OCI-LY1 (cell line): ENCODE data around the gene ETDA.
"Not testable (repeated sequence)": the region's sequence is repeated elsewhere in the genome, so short reads cannot be mapped to it uniquely, and the experiment has no call there.

Source experiments
- H2AFZ ChIP-seq: fragments of 200-600 bp; sonication (generic), shearing (Covaris generic); 2 replicates; pipeline ENCODE4 v1.6.0; 2014; ENCODE audit warnings: antibody characterized with exemption, mild to moderate bottlenecking, low read length
- H3F3A ChIP-seq: fragments of 200-600 bp; sonication (generic), shearing (Covaris generic); 2 replicates; pipeline ENCODE4 v1.6.0; 2014; ENCODE audit warnings: mild to moderate bottlenecking, antibody characterized with exemption, low read length, moderate library complexity; ENCODE audit not compliant: insufficient read depth
- H3K27ac ChIP-seq: fragments of 200-600 bp; sonication (generic); 2 replicates; pipeline ENCODE4 v1.5.1; 2014; ENCODE audit warnings: low read length, mixed run types, mild to moderate bottlenecking, low read depth; ENCODE audit not compliant: poor library complexity, severe bottlenecking
- H3K27me3 ChIP-seq: fragments of 200-600 bp; sonication (generic); 2 replicates; pipeline ENCODE4 v1.6.0; 2014; ENCODE audit warnings: antibody characterized with exemption, mild to moderate bottlenecking, low read length, moderate library complexity; ENCODE audit not compliant: insufficient read depth
- H3K36me3 ChIP-seq: fragments of 200-600 bp; sonication (generic); 2 replicates; pipeline ENCODE4 v1.6.1; 2014; ENCODE audit warnings: mild to moderate bottlenecking, antibody characterized with exemption, low read length, moderate library complexity, mixed read lengths; ENCODE audit not compliant: insufficient read depth
- H3K4me1 ChIP-seq: fragments of 200-600 bp; sonication (generic); 2 replicates; pipeline ENCODE4 v1.5.1; 2014; ENCODE audit warnings: mild to moderate bottlenecking, low read length, moderate library complexity; ENCODE audit not compliant: insufficient read depth, severe bottlenecking
- H3K4me2 ChIP-seq: fragments of 200-600 bp; sonication (generic), shearing (Covaris generic); 2 replicates; pipeline ENCODE4 v1.6.1; 2014; ENCODE audit warnings: low read length
- H3K4me3 ChIP-seq: fragments of 200-600 bp; sonication (generic); 2 replicates; pipeline ENCODE4 v1.5.1; 2014; ENCODE audit warnings: low read length, low read depth, mild to moderate bottlenecking, mixed read lengths; ENCODE audit not compliant: poor library complexity, severe bottlenecking
- H3K79me2 ChIP-seq: fragments of 200-600 bp; shearing (Covaris generic); 2 replicates; pipeline ENCODE4 v1.6.1; 2016; ENCODE audit warnings: mixed run types, low read length, mixed read lengths; ENCODE audit not compliant: insufficient read depth
- H3K9ac ChIP-seq: fragments of 200-600 bp; sonication (generic), shearing (Covaris generic); 2 replicates; pipeline ENCODE4 v1.6.1; 2014; ENCODE audit warnings: mild to moderate bottlenecking, low read length, mixed read lengths
- H3K9me2 ChIP-seq: fragments of 200-600 bp; sonication (generic), shearing (Covaris generic); 2 replicates; pipeline ENCODE4 v1.6.1; 2014; ENCODE audit warnings: low read depth, mild to moderate bottlenecking, low read length, mixed read lengths
- H3K9me3 ChIP-seq: fragments of 200-600 bp; shearing (Covaris generic); 2 replicates; pipeline ENCODE4 v1.6.1; 2014; ENCODE audit warnings: low read length, mixed read lengths
- H4K20me1 ChIP-seq: fragments of 200-600 bp; sonication (generic), shearing (Covaris generic); 2 replicates; pipeline ENCODE4 v1.6.0; 2016; ENCODE audit warnings: mild to moderate bottlenecking, low read length; ENCODE audit not compliant: insufficient read depth
- CTCF ChIP-seq: fragments of 200-600 bp; sonication (generic), shearing (Covaris generic); IDR thresholded peaks from 2 replicates; pipeline ENCODE4 v1.5.1; 2017; ENCODE audit warnings: mild to moderate bottlenecking, antibody characterized with exemption, low read length, moderate library complexity, mixed read lengths
- EZH2 ChIP-seq: fragments of 200-600 bp; sonication (generic), shearing (Covaris generic); IDR thresholded peaks from 2 replicates; pipeline ENCODE4 v1.8.0; 2017; ENCODE audit warnings: borderline replicate concordance, mixed run types, mild to moderate bottlenecking, antibody characterized with exemption, low read length, moderate library complexity, mixed read lengths

ETDA gene

GRCh38 chrX:135256923-135257322 is 5.1 kb downstream of the ETDA start:
- Histone ChIP-seq H3K79me2 (no peaks in the 10 kb centered on the region), H3K4me3 (no peak overlapping the region), H3K27ac (no peak overlapping the region), H3K9ac (no peak overlapping the region), H3K9me2 (no peaks in the 10 kb centered on the region), H3K9me3 (no peaks in the 10 kb centered on the region), H3F3A (no peaks in the 10 kb centered on the region), H3K27me3 (no peaks in the 10 kb centered on the region), H4K20me1 (no peaks in the 10 kb centered on the region), H2AFZ (no peak overlapping the region), H3K4me2 (no peak overlapping the region), H3K36me3 (no peaks in the 10 kb centered on the region), H3K4me1 (no peaks in the 10 kb centered on the region)
- no peak for TF ChIP-seq CTCF
- no peak for TF ChIP-seq EZH2

GRCh38 chrX:135257469-135257868 is 5.6 kb downstream of the ETDA start:
- H3K9me3 ChIP-seq: no peaks in the 10 kb centered on the region
- no peaks in the 10 kb centered on the region for H3K27me3 ChIP-seq
- no peaks in the 10 kb centered on the region for H3K36me3 ChIP-seq
- TF ChIP-seq EZH2 (no peak), CTCF (no peak)
- H3K9ac ChIP-seq: no peak overlapping the region
- no peaks in the 10 kb centered on the region for H3K79me2 ChIP-seq
- H3F3A ChIP-seq: no peaks in the 10 kb centered on the region
- H3K4me3 ChIP-seq: no peak overlapping the region
- H3K4me2 ChIP-seq: no peak overlapping the region
- H2AFZ ChIP-seq: no peak overlapping the region
- H4K20me1 ChIP-seq: no peaks in the 10 kb centered on the region
- no peaks in the 10 kb centered on the region for H3K9me2 ChIP-seq
- H3K4me1 ChIP-seq: no peaks in the 10 kb centered on the region
- no peak overlapping the region for H3K27ac ChIP-seq

- H3K9me3 ChIP-seq, H4K20me1 ChIP-seq, H3K27ac ChIP-seq, H2AFZ ChIP-seq, H3K79me2 ChIP-seq, H3K27me3 ChIP-seq, H3K36me3 ChIP-seq, H3K4me3 ChIP-seq, H3K4me2 ChIP-seq, H3K4me1 ChIP-seq, H3K9ac ChIP-seq, H3K9me2 ChIP-seq, H3F3A ChIP-seq: not testable (repeated sequence)
Observed at GRCh38 chrX:135260976-135261375, 9.1 kb downstream of the ETDA start.

GRCh38 chrX:135263376-135263775 is 11.5 kb downstream of the ETDA start:
- H3K9ac ChIP-seq, H3K4me2 ChIP-seq, H3K9me3 ChIP-seq, H3K9me2 ChIP-seq, H3K27me3 ChIP-seq, H3F3A ChIP-seq, H4K20me1 ChIP-seq, H3K36me3 ChIP-seq, H2AFZ ChIP-seq, H3K27ac ChIP-seq, H3K4me3 ChIP-seq, H3K79me2 ChIP-seq, H3K4me1 ChIP-seq: not testable (repeated sequence)
